OCI-LY1 (cell line): ENCODE results near the gene RTBDN.

Experiments
- EZH2 ChIP-seq: fragments of 200-600 bp; sonication (generic), shearing (Covaris generic); IDR thresholded peaks from 2 replicates; pipeline ENCODE4 v1.8.0; 2017; ENCODE audit warnings: borderline replicate concordance, mixed run types, mild to moderate bottlenecking, antibody characterized with exemption, low read length, moderate library complexity, mixed read lengths
- TF ChIP-seq, protein P1 (sequence below): fragments of 200-600 bp; sonication (generic), shearing (Covaris generic); IDR thresholded peaks from 2 replicates; pipeline ENCODE4 v1.5.1; 2017; ENCODE audit warnings: mild to moderate bottlenecking, antibody characterized with exemption, low read length, moderate library complexity, mixed read lengths

GRCh38 chr19:12792853-12793289, 41.5 kb downstream of the RTBDN start:
- TF ChIP-seq, protein P1, sequence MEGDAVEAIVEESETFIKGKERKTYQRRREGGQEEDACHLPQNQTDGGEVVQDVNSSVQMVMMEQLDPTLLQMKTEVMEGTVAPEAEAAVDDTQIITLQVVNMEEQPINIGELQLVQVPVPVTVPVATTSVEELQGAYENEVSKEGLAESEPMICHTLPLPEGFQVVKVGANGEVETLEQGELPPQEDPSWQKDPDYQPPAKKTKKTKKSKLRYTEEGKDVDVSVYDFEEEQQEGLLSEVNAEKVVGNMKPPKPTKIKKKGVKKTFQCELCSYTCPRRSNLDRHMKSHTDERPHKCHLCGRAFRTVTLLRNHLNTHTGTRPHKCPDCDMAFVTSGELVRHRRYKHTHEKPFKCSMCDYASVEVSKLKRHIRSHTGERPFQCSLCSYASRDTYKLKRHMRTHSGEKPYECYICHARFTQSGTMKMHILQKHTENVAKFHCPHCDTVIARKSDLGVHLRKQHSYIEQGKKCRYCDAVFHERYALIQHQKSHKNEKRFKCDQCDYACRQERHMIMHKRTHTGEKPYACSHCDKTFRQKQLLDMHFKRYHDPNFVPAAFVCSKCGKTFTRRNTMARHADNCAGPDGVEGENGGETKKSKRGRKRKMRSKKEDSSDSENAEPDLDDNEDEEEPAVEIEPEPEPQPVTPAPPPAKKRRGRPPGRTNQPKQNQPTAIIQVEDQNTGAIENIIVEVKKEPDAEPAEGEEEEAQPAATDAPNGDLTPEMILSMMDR: no peak
- TF ChIP-seq EZH2: no peak
